Neural progenitor cell (in vitro differentiated cells): ENCODE data around the gene VPS29.

Source experiments
- EZH2 ChIP-seq: fragments of 200-600 bp; sonication (generic); IDR thresholded peaks from 2 replicates; pipeline ENCODE4 v1.6.1; 2017; ENCODE audit warnings: antibody characterized with exemption, mild to moderate bottlenecking, moderate library complexity
- EZH2phosphoT487 ChIP-seq: fragments of 200-600 bp; sonication (generic); IDR thresholded peaks from 2 replicates; pipeline ENCODE4 v1.6.1; 2017; ENCODE audit warnings: antibody characterized with exemption
- TF ChIP-seq, protein P1 (sequence below): fragments of 200-600 bp; sonication (generic); IDR thresholded peaks from 2 replicates; pipeline ENCODE4 v1.5.1; 2017; ENCODE audit warnings: antibody characterized with exemption, mild to moderate bottlenecking

GRCh38 chr12:110508071-110508586, 6.2 kb upstream of the VPS29 start:
- TF ChIP-seq, protein P1, sequence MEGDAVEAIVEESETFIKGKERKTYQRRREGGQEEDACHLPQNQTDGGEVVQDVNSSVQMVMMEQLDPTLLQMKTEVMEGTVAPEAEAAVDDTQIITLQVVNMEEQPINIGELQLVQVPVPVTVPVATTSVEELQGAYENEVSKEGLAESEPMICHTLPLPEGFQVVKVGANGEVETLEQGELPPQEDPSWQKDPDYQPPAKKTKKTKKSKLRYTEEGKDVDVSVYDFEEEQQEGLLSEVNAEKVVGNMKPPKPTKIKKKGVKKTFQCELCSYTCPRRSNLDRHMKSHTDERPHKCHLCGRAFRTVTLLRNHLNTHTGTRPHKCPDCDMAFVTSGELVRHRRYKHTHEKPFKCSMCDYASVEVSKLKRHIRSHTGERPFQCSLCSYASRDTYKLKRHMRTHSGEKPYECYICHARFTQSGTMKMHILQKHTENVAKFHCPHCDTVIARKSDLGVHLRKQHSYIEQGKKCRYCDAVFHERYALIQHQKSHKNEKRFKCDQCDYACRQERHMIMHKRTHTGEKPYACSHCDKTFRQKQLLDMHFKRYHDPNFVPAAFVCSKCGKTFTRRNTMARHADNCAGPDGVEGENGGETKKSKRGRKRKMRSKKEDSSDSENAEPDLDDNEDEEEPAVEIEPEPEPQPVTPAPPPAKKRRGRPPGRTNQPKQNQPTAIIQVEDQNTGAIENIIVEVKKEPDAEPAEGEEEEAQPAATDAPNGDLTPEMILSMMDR: no peak
- TF ChIP-seq EZH2phosphoT487 (no peak), EZH2 (no peak)
